Astrocyte of the cerebellum (primary cell): Measurements from ENCODE around the gene KRTAP10-8.

Experiments
- DNase-seq: peaks from one replicate; pipeline ENCODE4 v3.0.0-alpha.2; 2011; ENCODE audit warnings: low read depth
- H3K4me3 ChIP-seq: 2 replicates; pipeline ENCODE4 v1.5.1; 2011; ENCODE audit warnings: mild to moderate bottlenecking, low read depth, low read length, moderate library complexity
- in situ Hi-C: cut with HindIII; loops from 2 replicates; pipeline ENCODE4 v1.10.0; 2017; ENCODE audit warnings: low sequenced_read_pairs
- TF ChIP-seq, protein P1 (sequence below): IDR thresholded peaks from 2 replicates; pipeline ENCODE4 v1.5.1; 2012; ENCODE audit warnings: low read length, low read depth, moderate library complexity, mild to moderate bottlenecking; ENCODE audit errors: missing control alignments

The KRTAP10-8 gene

DNA sequence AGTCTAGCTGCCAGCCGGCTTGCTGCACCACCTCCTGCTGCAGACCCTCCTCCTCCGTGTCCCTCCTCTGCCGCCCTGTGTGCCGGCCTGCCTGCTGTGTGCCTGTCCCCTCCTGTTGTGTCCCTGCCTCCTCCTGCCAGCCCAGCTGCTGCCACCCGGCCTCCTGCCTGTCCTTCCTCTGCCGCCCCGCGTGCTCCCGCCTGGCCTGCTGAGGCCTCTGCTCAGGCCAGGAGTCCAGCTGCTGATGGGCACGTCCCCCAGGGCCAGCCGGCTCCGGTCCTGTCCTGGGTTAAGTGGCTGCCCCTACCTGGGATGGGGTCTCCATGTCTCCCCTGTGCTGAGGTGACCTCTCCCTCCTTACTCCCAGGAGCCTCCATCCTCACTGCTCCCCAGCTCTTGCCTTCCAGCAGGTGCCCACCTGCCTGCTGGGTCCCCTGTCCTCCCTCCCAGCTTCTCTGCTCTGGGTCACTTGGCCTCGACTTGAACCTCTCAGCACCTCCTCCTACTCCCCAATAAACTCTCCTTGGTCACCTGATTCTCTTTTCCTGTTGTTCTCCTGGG is 870 bp downstream of the KRTAP10-8 start:
- DNase-seq = no peak
- no peak overlapping the region for H3K4me3 ChIP-seq
- TF ChIP-seq, protein P1, sequence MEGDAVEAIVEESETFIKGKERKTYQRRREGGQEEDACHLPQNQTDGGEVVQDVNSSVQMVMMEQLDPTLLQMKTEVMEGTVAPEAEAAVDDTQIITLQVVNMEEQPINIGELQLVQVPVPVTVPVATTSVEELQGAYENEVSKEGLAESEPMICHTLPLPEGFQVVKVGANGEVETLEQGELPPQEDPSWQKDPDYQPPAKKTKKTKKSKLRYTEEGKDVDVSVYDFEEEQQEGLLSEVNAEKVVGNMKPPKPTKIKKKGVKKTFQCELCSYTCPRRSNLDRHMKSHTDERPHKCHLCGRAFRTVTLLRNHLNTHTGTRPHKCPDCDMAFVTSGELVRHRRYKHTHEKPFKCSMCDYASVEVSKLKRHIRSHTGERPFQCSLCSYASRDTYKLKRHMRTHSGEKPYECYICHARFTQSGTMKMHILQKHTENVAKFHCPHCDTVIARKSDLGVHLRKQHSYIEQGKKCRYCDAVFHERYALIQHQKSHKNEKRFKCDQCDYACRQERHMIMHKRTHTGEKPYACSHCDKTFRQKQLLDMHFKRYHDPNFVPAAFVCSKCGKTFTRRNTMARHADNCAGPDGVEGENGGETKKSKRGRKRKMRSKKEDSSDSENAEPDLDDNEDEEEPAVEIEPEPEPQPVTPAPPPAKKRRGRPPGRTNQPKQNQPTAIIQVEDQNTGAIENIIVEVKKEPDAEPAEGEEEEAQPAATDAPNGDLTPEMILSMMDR = no peak
- in situ Hi-C loops = no loop called here

DNA sequence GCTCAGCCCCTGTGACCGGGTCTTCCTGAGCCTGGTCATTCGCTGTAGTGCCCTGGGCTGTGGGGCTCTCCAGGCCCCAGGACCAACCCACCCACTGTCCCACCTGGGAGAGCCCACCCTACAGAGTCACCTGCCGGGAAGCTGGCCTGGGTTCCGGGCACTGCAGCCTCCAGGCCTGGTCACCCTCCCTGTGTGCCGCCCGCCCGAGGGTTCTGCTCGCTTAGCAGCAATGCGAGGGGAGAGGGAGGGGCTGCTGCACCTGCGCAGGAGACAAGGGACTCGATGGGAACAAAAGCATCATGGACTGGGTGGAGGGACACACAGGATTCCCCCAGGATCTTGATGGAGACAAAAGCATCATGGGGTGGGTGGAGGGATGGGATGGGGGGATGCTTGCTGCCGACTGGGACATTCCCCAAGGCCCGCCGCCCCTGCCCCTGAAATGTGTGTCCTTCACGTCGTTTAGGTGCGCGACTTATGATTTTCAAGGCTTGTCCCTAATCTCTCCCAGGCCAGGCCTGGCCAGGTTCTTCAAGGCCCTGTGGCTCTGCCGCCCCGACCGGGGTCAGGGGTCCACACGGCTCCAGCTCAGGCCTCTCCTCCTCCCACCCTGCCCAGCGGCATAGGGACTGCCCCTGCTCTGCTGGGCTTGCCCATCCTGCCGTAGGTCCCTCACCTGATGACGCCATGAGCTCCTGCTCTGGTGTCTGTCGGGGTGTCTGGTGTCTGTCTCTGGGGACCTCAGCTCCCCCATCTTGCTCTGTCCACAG is 1.7 kb downstream of the KRTAP10-8 start:
- TF ChIP-seq, protein P1 = no peak
- in situ Hi-C loops = no loop called here
- DNase-seq = no peak
- H3K4me3 ChIP-seq = no peak overlapping the region

DNA sequence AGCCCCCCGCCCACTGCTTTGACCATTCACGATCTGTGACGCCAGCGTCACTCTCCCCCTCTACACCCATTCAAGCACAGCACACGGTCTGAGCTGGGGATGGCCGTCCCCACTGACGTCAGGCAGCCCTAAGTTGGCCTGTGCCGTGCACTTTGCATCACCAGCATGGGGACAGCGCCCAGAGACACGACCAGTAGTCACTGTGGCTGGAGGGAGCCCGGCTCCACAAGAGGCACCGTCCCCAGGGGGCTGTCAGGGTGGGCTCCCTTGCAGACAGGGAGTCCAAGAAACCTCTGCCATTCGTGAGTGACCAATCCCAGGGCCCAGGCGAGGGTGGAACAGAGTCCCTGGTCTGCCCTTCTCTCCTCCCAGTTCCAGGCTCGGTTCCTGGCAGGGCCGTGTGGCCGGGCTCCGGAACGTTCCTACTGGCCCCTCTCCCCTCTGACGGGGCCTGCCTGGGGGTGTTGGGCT is 2.3 kb downstream of the KRTAP10-8 start:
- TF ChIP-seq, protein P1 = no peak
- no peak for DNase-seq
- in situ Hi-C loops = no loop called here
- no peak overlapping the region for H3K4me3 ChIP-seq

DNA sequence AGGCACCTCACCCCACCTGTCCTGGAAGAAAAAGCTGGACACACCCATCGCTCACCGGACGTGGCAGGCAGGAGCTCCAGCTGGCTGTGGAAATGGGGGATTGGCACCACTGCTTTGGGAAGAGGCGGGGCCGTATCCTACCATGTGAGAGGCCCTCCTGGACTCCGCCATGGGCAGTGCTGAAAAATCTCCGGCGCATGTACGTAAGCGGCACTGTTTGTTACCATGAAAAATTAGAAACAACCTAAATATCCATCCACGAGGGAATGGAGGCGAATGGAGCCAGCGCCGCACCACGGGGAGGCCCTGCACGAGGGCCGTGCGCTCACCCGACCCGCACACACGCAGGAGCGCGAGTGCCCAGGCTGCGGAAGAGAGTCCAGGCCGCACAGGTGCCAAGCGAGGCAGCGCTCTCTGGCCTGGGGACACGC is 3.1 kb downstream of the KRTAP10-8 start:
- TF ChIP-seq, protein P1 = no peak
- no peak overlapping the region for H3K4me3 ChIP-seq
- no peak for DNase-seq
- in situ Hi-C loops = no loop called here

- no peak overlapping the region for H3K4me3 ChIP-seq
- in situ Hi-C loops = no loop called here
- no peak for DNase-seq
- TF ChIP-seq, protein P1 = no peak
Observed at GRCh38 chr21:44615466-44615865, 3.6 kb downstream of the KRTAP10-8 start.

- H3K4me3 ChIP-seq = no peak overlapping the region
- TF ChIP-seq, protein P1 = no peak
- no peak for DNase-seq
- in situ Hi-C loops = no loop called here
Observed at GRCh38 chr21:44615911-44616590, 4.2 kb downstream of the KRTAP10-8 start.
